ENCODE data around the gene GBA2. TPM values are rescaled to one million over a fixed set of nuclear protein-coding genes. Genes with fewer than 3 reads are reported as not detected.

GBA2 gene
- polyA plus RNA-seq, 3 donors: 18.1 to 130 (median 26.4) TPM

DNA sequence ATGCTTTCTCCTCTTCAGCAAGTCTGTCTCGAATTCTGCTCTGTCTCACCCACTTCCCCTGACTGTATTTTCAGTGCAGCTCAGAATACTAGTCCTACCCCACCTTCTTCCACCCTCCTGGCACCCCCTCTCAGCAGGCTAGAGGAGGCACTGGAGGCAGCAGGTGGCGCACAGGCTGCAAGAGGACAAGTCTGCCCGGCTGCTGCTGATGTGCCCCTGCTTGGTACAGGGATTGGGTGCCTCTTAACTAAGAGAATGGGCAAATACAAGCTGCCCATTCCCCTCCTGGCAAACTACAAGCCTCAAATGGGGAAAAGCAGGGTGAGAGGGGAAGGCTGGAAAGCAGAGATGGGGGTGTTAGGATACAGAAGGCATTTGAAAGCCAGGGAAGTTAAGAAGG is 22.1 kb downstream of the GBA2 start:
- H2AFZ ChIP-seq (ENCODE audit: insufficient read depth, low read depth, low read length, poor library complexity, severe bottlenecking): no peak overlapping the region
- Mint-ChIP-seq H3K4me1 (no peaks in the 10 kb centered on the region), H3K27me3 (ENCODE audit: low read depth in 3 of 3) (peaks cover 0 to 3% (median 0%) of the 10 kb centered on the region in 3 donors), H3K27ac (peak overlapping the region in 4 of 7 donors; percentile 51 to 88 (median 76)), H3K9me3 (no peaks in the 10 kb centered on the region), H3K4me3 (peak overlapping the region in 1 of 2 donors; percentile 42), H3K36me3 (peaks cover 18 to 51% of the 10 kb centered on the region in 2 donors)
- peaks cover 86% of the 10 kb centered on the region for H4K20me1 ChIP-seq (ENCODE audit: insufficient read depth, low read length)
- intact Hi-C loops (cut with micrococcal nuclease): loop anchor here in 1 of 2 donors (5.0 to 10.0 kb wide), 2 partner anchors 80 to 122 kb away; partner anchors contain the start of gene TESK1
- no peaks in the 10 kb centered on the region for H3K27me3 ChIP-seq (ENCODE audit: control insufficient read depth in 2 of 2, insufficient read depth in 2 of 2, low read length in 2 of 2)
- no peak overlapping the region for H3K9ac ChIP-seq (ENCODE audit: insufficient read depth, low read length, poor library complexity, severe bottlenecking)
- peaks cover 44 to 66% of the 10 kb centered on the region in 2 donors for H3K36me3 ChIP-seq (replicated peaks in 1 of 2; ENCODE audit: control insufficient read depth in 1 of 2, insufficient read depth in 2 of 2, low read length in 2 of 2)
- H3K4me3 ChIP-seq (replicated peaks in 1 of 3; ENCODE audit: low read depth in 2 of 3, low read length in 3 of 3): no peak overlapping the region
- peak overlapping the region; percentile 87 for H3K4me2 ChIP-seq (replicated peaks; ENCODE audit: extremely low read depth, low read length, poor library complexity, severe bottlenecking)
- TF ChIP-seq, protein P1, sequence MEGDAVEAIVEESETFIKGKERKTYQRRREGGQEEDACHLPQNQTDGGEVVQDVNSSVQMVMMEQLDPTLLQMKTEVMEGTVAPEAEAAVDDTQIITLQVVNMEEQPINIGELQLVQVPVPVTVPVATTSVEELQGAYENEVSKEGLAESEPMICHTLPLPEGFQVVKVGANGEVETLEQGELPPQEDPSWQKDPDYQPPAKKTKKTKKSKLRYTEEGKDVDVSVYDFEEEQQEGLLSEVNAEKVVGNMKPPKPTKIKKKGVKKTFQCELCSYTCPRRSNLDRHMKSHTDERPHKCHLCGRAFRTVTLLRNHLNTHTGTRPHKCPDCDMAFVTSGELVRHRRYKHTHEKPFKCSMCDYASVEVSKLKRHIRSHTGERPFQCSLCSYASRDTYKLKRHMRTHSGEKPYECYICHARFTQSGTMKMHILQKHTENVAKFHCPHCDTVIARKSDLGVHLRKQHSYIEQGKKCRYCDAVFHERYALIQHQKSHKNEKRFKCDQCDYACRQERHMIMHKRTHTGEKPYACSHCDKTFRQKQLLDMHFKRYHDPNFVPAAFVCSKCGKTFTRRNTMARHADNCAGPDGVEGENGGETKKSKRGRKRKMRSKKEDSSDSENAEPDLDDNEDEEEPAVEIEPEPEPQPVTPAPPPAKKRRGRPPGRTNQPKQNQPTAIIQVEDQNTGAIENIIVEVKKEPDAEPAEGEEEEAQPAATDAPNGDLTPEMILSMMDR (IDR thresholded peaks at IDR 0.05): no peak
- H3K79me2 ChIP-seq (ENCODE audit: insufficient read depth, low read length): peaks cover 80% of the 10 kb centered on the region
- peak overlapping the region in 1 of 2 donors; percentile 84 for H3K27ac ChIP-seq (ENCODE audit: low read depth in 1 of 2, low read length in 2 of 2)
- no peak for DNase-seq
- no peaks in the 10 kb centered on the region for H3K9me3 ChIP-seq (replicated peaks in 1 of 2; ENCODE audit: control insufficient read depth in 1 of 2, insufficient read depth in 1 of 2, low read length in 2 of 2)
- H3K4me1 ChIP-seq (ENCODE audit: control insufficient read depth in 1 of 2, insufficient read depth in 2 of 2, low read length in 2 of 2): peaks cover 47 to 51% of the 10 kb centered on the region in 2 donors
- 0% methylated on average over 1 of the region's 3 CpGs for WGBS (ENCODE audit: insufficient coverage)

DNA sequence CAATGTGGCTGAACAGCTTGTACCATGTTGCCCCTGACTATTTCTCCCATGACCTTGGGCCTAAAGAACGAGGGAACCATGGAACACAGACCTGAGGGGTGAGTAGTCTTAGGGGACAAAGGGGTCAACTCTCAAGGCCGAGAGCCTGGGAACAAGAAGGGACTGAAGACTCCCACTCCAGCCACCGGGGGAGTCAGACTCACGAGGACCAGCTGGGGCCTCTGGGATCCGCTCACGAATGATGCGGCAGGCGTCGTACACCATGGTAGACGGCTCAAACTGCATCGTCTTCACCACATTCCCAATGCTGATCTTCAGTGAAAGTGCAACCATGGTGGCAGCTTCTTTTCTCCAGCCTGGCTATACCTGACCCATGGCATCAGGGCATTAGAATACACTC is 23.7 kb downstream of the GBA2 start:
- Mint-ChIP-seq H3K27ac (peak overlapping the region in 3 of 7 donors; percentile 7 to 30 (median 28)), H3K4me1 (no peaks in the 10 kb centered on the region), H3K4me3 (no peak overlapping the region), H3K36me3 (peaks cover 15 to 64% of the 10 kb centered on the region in 2 donors), H3K27me3 (ENCODE audit: low read depth in 3 of 3) (peaks cover 0 to 1% (median 0%) of the 10 kb centered on the region in 3 donors), H3K9me3 (no peaks in the 10 kb centered on the region)
- H3K9ac ChIP-seq (ENCODE audit: insufficient read depth, low read length, poor library complexity, severe bottlenecking): no peak overlapping the region
- H3K27me3 ChIP-seq (ENCODE audit: control insufficient read depth in 2 of 2, insufficient read depth in 2 of 2, low read length in 2 of 2): no peaks in the 10 kb centered on the region
- H3K79me2 ChIP-seq (ENCODE audit: insufficient read depth, low read length): peaks cover 70% of the 10 kb centered on the region
- H3K36me3 ChIP-seq (replicated peaks in 1 of 2; ENCODE audit: control insufficient read depth in 1 of 2, insufficient read depth in 2 of 2, low read length in 2 of 2): peaks cover 60 to 81% of the 10 kb centered on the region in 2 donors
- peak overlapping the region in 1 of 2 donors; percentile 3 for H3K27ac ChIP-seq (ENCODE audit: low read depth in 1 of 2, low read length in 2 of 2)
- H3K4me2 ChIP-seq (replicated peaks; ENCODE audit: extremely low read depth, low read length, poor library complexity, severe bottlenecking): no peak overlapping the region
- H3K9me3 ChIP-seq (replicated peaks in 1 of 2; ENCODE audit: control insufficient read depth in 1 of 2, insufficient read depth in 1 of 2, low read length in 2 of 2): no peaks in the 10 kb centered on the region
- H3K4me1 ChIP-seq (ENCODE audit: control insufficient read depth in 1 of 2, insufficient read depth in 2 of 2, low read length in 2 of 2): peaks cover 35 to 39% of the 10 kb centered on the region in 2 donors
- no peak overlapping the region for H3K4me3 ChIP-seq (replicated peaks in 1 of 3; ENCODE audit: low read depth in 2 of 3, low read length in 3 of 3)
- no peak overlapping the region for H2AFZ ChIP-seq (ENCODE audit: insufficient read depth, low read depth, low read length, poor library complexity, severe bottlenecking)
- TF ChIP-seq, protein P1 (IDR thresholded peaks at IDR 0.05): no peak
- peaks cover 100% of the 10 kb centered on the region for H4K20me1 ChIP-seq (ENCODE audit: insufficient read depth, low read length)
- intact Hi-C loops (cut with micrococcal nuclease): loop anchor here in 1 of 2 donors (5.0 to 10.0 kb wide), 2 partner anchors 78 to 121 kb away; partner anchors contain the start of gene TESK1
- DNase-seq: no peak
- 100% methylated on average over 1 of the region's 11 CpGs for WGBS (ENCODE audit: insufficient coverage)

Data from CD14-positive monocyte (primary cell).